Kidney epithelial cell (primary cell): ENCODE measurements around the gene MYH7B. TPM values are rescaled to one million over a fixed set of nuclear protein-coding genes. Genes with fewer than 3 reads are reported as not detected.

ENCODE experiments used
- DNase-seq: peaks from one replicate; pipeline ENCODE4 v3.0.0-alpha.2; 2010; ENCODE audit warnings: low read depth
- H3K27me3 ChIP-seq: 2 replicates; pipeline ENCODE4 v1.6.0; 2011; ENCODE audit warnings: low read length; ENCODE audit not compliant: control insufficient read depth, insufficient read depth
- H3K36me3 ChIP-seq: 2 replicates; pipeline ENCODE4 v1.5.1; 2011; ENCODE audit warnings: low read length; ENCODE audit not compliant: control insufficient read depth, insufficient read depth
- H3K4me3 ChIP-seq: 2 replicates; pipeline ENCODE4 v1.5.1; 2011; ENCODE audit warnings: low read depth, mild to moderate bottlenecking, control low read depth, low read length
- total RNA-seq: library from RNA; depleted of rRNA; stranded (reverse); fragments of >200 nt; gene quantifications from 2 replicates; pipeline ENCODE4 v1.2.3, GENCODE V29; 2015
- TF ChIP-seq, protein P1 (sequence below): IDR thresholded peaks from 2 replicates; pipeline ENCODE4 v1.5.1; 2011; ENCODE audit warnings: mild to moderate bottlenecking, moderate library complexity, low read length, control low read depth, inconsistent platforms; ENCODE audit not compliant: insufficient read depth, poor library complexity, severe bottlenecking

MYH7B gene
- total RNA-seq, 1 donor from 2014 or later, result 0.04 TPM

DNA sequence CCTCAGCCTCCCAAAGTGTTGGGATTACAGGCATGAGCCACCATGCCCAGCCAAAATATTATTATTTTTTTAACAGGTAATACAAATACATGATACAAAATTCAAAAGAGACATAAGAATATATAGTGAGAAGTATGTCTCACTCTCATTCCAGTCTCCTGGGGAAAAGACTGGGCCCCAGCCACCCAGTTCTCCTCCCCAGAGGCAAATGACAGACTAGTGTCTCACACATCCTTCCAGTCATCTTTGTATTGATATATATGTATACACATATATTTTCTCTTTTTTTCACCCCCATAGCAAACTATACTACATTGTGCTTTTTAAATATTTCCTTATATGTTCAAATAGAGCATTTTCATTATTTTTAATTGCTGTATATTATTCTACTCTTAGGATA, 8.3 kb upstream of the MYH7B start:
- no peak for DNase-seq
- Histone ChIP-seq H3K36me3 (peaks cover 1% of the 10 kb centered on the region), H3K27me3 (no peaks in the 10 kb centered on the region), H3K4me3 (no peak overlapping the region)
- TF ChIP-seq, protein P1, sequence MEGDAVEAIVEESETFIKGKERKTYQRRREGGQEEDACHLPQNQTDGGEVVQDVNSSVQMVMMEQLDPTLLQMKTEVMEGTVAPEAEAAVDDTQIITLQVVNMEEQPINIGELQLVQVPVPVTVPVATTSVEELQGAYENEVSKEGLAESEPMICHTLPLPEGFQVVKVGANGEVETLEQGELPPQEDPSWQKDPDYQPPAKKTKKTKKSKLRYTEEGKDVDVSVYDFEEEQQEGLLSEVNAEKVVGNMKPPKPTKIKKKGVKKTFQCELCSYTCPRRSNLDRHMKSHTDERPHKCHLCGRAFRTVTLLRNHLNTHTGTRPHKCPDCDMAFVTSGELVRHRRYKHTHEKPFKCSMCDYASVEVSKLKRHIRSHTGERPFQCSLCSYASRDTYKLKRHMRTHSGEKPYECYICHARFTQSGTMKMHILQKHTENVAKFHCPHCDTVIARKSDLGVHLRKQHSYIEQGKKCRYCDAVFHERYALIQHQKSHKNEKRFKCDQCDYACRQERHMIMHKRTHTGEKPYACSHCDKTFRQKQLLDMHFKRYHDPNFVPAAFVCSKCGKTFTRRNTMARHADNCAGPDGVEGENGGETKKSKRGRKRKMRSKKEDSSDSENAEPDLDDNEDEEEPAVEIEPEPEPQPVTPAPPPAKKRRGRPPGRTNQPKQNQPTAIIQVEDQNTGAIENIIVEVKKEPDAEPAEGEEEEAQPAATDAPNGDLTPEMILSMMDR, result no peak

DNA sequence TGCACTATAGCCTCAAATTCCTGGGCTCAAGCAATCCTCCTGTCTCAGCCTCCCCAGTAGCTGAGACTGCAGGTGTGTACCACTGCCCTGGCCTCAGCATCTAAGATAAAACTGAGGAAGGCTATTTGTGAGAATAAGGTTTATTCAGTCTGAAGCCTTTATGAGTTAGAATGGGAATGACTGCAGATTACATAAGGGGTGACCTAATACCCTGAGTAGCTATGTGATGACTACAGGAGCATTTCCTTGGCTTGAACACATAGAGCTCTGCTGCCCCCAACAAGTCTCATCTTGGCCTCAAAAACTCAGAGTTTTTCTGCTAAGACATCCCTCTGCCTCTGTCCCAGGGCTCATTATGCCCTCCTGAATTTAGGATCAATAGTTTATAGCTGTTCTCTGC, 7.6 kb upstream of the MYH7B start:
- no peaks in the 10 kb centered on the region for H3K27me3 ChIP-seq
- H3K4me3 ChIP-seq, result no peak overlapping the region
- no peaks in the 10 kb centered on the region for H3K36me3 ChIP-seq
- TF ChIP-seq, protein P1, result no peak
- DNase-seq, result no peak

DNA sequence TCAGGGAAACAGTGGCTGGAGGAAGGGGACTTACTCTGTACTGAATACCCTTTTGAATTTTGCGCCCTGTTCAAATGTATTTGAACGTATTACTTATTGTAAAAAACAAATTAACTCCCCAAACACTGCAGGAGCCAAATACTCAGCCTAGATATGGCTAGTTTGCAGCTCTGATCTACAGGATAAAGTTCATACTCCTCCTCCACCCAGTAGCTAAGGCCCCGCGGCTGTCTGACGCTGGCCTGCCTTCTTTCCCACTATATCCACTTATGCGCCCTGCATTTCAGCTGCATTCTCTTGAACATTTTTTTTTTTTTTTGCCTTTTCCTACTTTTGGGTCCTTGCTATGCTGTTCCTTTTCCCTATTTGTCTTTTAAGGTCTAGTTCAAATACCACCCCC, 6.5 kb upstream of the MYH7B start:
- Histone ChIP-seq H3K36me3 (no peaks in the 10 kb centered on the region), H3K27me3 (no peaks in the 10 kb centered on the region), H3K4me3 (no peak overlapping the region)
- TF ChIP-seq, protein P1, result no peak
- DNase-seq, result no peak

DNA sequence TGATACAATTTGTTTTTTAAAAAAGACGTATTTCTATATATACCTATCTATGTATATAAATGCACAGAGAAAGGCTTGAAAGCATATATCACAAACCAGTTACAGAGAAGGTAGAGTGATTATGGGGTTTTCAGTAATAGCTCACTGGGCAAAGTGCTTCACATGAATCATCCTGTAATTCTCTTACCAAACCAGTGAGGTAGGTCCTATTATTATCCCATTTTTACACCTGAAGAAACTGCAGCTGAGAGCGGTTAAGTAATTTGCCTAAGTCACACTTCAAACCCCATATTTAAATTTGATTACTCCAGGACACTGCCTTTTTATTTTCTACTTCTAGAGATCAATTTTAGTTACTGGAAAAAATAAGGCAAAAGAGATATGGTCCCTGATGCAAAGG, 4.4 kb upstream of the MYH7B start:
- H3K27me3 ChIP-seq, result no peaks in the 10 kb centered on the region
- DNase-seq, result no peak
- TF ChIP-seq, protein P1, result no peak
- H3K36me3 ChIP-seq, result no peaks in the 10 kb centered on the region
- H3K4me3 ChIP-seq, result no peak overlapping the region

DNA sequence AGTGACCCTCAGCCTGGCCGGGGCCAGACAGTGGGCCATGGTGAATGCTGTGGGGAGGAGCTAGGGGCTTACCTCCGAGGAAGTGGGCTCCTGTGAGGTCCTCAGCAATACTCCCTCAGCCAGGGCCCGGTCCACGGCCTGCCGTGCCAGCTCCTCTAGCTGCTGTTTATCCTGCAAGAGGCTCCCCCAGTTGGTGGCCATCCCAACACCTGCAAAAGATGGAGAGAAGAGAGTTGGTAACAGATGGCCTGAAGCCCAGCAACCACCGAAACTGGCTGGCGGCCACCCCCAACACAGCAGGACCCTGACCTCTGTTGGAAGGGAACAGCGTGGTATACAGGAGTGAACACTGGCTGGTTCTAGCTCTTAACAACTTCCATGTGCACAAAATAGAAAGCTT, 4.0 kb upstream of the MYH7B start:
- H3K4me3 ChIP-seq, result no peak overlapping the region
- TF ChIP-seq, protein P1, result no peak
- no peaks in the 10 kb centered on the region for H3K27me3 ChIP-seq
- DNase-seq, result no peak
- H3K36me3 ChIP-seq, result no peaks in the 10 kb centered on the region

DNA sequence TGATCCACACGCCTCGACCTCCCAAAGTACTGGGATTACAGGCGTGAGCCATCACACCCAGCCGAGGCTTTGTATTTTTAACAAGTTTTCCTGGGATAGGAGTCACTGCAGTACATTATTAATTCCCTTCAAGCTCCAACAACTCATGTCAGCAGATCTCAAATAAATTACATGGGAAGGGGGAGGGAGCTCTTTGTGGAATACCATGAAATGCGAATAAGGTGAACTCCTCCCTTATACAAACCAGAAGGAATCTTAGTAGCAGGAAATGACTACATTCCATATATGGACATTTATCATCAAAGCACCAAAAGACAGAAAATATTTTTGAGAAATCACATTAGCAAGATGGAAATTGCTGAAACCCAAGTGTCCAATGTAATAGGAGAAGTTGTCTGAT, 3.0 kb upstream of the MYH7B start:
- no peak for DNase-seq
- H3K4me3 ChIP-seq, result no peak overlapping the region
- TF ChIP-seq, protein P1, result no peak
- H3K36me3 ChIP-seq, result no peaks in the 10 kb centered on the region
- no peaks in the 10 kb centered on the region for H3K27me3 ChIP-seq
